ENCODE results near the gene TECTB. TPM values are rescaled to one million over a fixed set of nuclear protein-coding genes. Genes with fewer than 3 reads are reported as not detected.

The TECTB gene
- total RNA-seq, 4 donors from 2014 or later, result not detected

DNA sequence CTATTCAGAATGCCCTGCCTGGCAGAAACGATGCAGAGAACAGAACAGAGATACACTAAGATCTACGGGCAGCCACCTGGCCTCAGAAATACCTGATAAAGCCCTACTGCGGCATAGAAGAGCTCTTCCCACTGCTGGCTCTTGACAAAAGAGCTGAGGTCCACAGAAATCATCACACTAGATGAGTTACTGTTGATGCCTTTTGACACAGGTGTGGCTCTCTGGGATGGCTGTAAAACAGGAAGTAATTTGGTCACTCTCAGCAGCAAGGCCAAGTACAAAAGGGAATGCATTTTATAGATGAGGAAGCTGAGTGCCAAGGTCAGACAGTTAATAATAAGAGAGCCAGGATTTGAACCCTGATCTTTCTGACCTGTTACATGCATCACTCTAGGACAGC, 55.8 kb downstream of the TECTB start:
- in situ Hi-C loops (cut with MboI; ENCODE audit: low pct_ligation_motif_present in 1 of 4, low pct_unique_long_range_greater_than_20kb in 1 of 4, low sequenced_read_pairs in 3 of 4) (no loop called here), intact Hi-C loops (cut with DNase I; ENCODE audit: low total_unique reads) (no loop called here)
- Histone ChIP-seq H3K4me3 (no peak overlapping the region), H3K27ac (peak overlapping the region; percentile 75 to 88 (median 87)), H3K36me3 (no peaks in the 10 kb centered on the region), H3K27me3 (no peaks in the 10 kb centered on the region), H3K9me3 (no peaks in the 10 kb centered on the region), H3K4me1 (peaks cover 5 to 46% (median 19%) of the 10 kb centered on the region in 4 donors)
- peak; percentile 35 for DNase-seq
- WGBS, 2 donors (ENCODE audit: low coverage in 1 of 2), result 58% methylated on average over 3 of the region's 3 CpGs; no CpG with 5 or more reads in 1 of the 2 donors
- peak; percentile 41 for TF ChIP-seq POLR2A (IDR thresholded peaks at IDR 0.05)
- TF ChIP-seq, protein P1, sequence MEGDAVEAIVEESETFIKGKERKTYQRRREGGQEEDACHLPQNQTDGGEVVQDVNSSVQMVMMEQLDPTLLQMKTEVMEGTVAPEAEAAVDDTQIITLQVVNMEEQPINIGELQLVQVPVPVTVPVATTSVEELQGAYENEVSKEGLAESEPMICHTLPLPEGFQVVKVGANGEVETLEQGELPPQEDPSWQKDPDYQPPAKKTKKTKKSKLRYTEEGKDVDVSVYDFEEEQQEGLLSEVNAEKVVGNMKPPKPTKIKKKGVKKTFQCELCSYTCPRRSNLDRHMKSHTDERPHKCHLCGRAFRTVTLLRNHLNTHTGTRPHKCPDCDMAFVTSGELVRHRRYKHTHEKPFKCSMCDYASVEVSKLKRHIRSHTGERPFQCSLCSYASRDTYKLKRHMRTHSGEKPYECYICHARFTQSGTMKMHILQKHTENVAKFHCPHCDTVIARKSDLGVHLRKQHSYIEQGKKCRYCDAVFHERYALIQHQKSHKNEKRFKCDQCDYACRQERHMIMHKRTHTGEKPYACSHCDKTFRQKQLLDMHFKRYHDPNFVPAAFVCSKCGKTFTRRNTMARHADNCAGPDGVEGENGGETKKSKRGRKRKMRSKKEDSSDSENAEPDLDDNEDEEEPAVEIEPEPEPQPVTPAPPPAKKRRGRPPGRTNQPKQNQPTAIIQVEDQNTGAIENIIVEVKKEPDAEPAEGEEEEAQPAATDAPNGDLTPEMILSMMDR (IDR thresholded peaks at IDR 0.05), result no peak
- peak in 2 of 3 donors; percentile 64 for TF ChIP-seq POLR2AphosphoS5 (IDR thresholded peaks at IDR 0.05)

DNA sequence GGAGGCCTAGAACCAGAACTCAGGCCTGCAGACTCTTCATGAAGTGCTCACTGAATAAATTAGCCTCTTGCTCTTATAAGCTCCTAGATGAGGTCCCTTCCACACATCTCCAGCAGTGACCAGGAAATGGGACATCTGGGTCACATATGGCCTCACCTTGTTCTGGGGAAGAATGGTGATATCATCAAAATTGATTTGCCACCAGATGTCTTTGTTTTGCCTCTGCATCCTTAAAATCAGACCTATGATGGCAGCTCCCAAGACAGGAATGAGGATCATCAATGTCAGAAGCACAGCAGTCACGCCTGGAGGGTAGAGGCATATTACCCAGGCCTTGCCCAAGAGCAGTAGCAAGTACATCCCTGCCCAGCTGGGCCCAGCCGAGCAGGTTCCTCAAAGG, 57.4 kb downstream of the TECTB start:
- Histone ChIP-seq H3K9me3 (no peaks in the 10 kb centered on the region), H3K27ac (no peak overlapping the region), H3K4me1 (peaks cover 5 to 30% (median 11%) of the 10 kb centered on the region in 4 donors), H3K36me3 (no peaks in the 10 kb centered on the region), H3K4me3 (no peak overlapping the region), H3K27me3 (no peaks in the 10 kb centered on the region)
- TF ChIP-seq, protein P1 (IDR thresholded peaks at IDR 0.05), result no peak
- no peak for TF ChIP-seq POLR2A (IDR thresholded peaks at IDR 0.05)
- no peak for TF ChIP-seq POLR2AphosphoS5 (IDR thresholded peaks at IDR 0.05)
- TF ChIP-seq EP300 (IDR thresholded peaks at IDR 0.05; ENCODE audit: low read depth), result no peak
- 93% methylated on average over 2 of the region's 2 CpGs; no CpG with 5 or more reads in 1 of the 2 donors for WGBS, 2 donors (ENCODE audit: low coverage in 1 of 2)
- in situ Hi-C loops (cut with MboI; ENCODE audit: low pct_ligation_motif_present in 1 of 4, low pct_unique_long_range_greater_than_20kb in 1 of 4, low sequenced_read_pairs in 3 of 4), result no loop called here
- DNase-seq, result no peak
- intact Hi-C loops (cut with DNase I; ENCODE audit: low total_unique reads), result no loop called here

DNA sequence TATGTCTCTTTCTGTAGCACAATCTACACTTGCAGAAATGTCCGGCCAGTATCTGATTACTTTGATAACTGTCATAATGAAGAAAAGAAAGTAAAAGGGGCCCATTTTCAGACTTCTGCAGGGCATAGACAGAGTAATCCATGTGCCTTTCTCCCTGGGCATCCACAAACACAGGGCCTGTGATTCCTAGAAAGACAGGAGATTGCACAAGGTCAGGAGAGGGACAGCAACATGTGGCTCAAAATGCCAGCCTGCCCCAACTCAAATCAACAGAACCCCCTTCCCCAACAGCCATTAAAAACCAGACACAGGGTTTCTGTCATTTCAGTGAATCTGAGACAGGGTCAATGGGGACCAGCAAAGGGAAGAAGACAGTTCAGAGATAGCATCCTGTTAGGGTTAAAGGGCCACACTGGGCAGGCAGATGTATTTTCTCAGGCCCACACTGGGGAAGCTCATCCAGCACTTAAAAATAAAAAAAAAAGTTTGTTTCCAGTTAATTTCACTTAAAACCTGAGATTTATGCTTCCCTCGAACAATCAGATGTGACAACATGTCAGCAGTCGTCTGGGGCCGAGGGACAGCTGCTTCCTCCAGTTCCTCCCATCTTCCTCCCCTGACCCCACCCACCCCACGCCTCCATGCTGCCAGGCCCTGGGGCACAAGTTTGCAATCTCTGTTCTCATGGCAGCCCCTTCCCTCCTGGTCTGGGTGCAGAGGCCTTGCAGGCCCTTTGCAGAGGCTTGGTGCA, 60.0 kb downstream of the TECTB start:
- intact Hi-C loops (cut with DNase I; ENCODE audit: low total_unique reads) (no loop called here), in situ Hi-C loops (cut with MboI; ENCODE audit: low pct_ligation_motif_present in 1 of 4, low pct_unique_long_range_greater_than_20kb in 1 of 4, low sequenced_read_pairs in 3 of 4) (no loop called here)
- Histone ChIP-seq H3K4me1 (peaks cover 0 to 24% (median 14%) of the 10 kb centered on the region in 4 donors), H3K27ac (no peak overlapping the region), H3K36me3 (no peaks in the 10 kb centered on the region), H3K27me3 (no peaks in the 10 kb centered on the region), H3K9me3 (no peaks in the 10 kb centered on the region), H3K4me3 (no peak overlapping the region)
- 72% methylated on average over 5 of the region's 5 CpGs; no CpG with 5 or more reads in 1 of the 2 donors for WGBS, 2 donors (ENCODE audit: low coverage in 1 of 2)
- no peak for TF ChIP-seq POLR2A (IDR thresholded peaks at IDR 0.05)
- TF ChIP-seq EP300 (IDR thresholded peaks at IDR 0.05; ENCODE audit: low read depth), result no peak
- TF ChIP-seq POLR2AphosphoS5 (IDR thresholded peaks at IDR 0.05), result no peak
- TF ChIP-seq, protein P1 (IDR thresholded peaks at IDR 0.05), result no peak
- DNase-seq, result peak; percentile 5

DNA sequence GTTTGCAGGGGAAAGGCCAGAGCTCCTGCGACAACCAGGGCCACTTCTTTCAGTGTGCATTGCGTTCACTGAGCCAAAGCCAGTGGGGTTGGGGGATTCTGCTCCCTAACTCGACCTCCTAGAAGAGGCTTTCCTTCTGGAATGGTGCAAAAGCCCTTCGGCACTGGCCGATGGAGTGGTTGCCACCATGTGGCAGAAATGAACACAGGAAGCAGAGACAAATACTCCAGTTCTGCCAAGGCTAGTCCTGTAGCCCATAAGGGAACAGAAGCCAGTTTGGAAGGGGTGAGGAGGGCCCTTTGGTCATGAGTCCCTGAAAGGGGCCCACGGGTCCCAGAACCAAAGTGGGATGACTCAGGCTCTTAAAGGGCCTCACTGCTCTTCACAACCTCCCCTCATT, 61.1 kb downstream of the TECTB start:
- TF ChIP-seq POLR2AphosphoS5 (IDR thresholded peaks at IDR 0.05), result no peak
- TF ChIP-seq, protein P1 (IDR thresholded peaks at IDR 0.05), result peak in 1 of 5 experiments; percentile 10
- 82% methylated on average over 5 of the region's 6 CpGs; no CpG with 5 or more reads in 1 of the 2 donors for WGBS, 2 donors (ENCODE audit: low coverage in 1 of 2)
- Histone ChIP-seq H3K4me1 (peaks cover 0 to 16% (median 13%) of the 10 kb centered on the region in 4 donors), H3K9me3 (no peaks in the 10 kb centered on the region), H3K27ac (no peak overlapping the region), H3K4me3 (no peak overlapping the region), H3K27me3 (no peaks in the 10 kb centered on the region), H3K36me3 (no peaks in the 10 kb centered on the region)
- intact Hi-C loops (cut with DNase I; ENCODE audit: low total_unique reads), result no loop called here
- peak; percentile 17 for DNase-seq
- in situ Hi-C loops (cut with MboI; ENCODE audit: low pct_ligation_motif_present in 1 of 4, low pct_unique_long_range_greater_than_20kb in 1 of 4, low sequenced_read_pairs in 3 of 4), result no loop called here
